OCI-LY3 (cell line): ENCODE measurements around the gene CELF2.

Experiments
- H2AFZ ChIP-seq: fragments of 200-600, 300-600 bp; shearing (Covaris generic); 2 replicates; pipeline ENCODE4 v1.6.0; 2014; ENCODE audit warnings: antibody characterized with exemption, low read depth, low read length
- H3K27ac ChIP-seq: fragments of 200-600, 300-600 bp; sonication (generic); 2 replicates; pipeline ENCODE4 v1.5.1; 2014; ENCODE audit warnings: mild to moderate bottlenecking, low read length, moderate library complexity, mixed read lengths
- H3K27me3 ChIP-seq: fragments of 200-600, 300-600 bp; sonication (generic); 2 replicates; pipeline ENCODE4 v1.6.1; 2014; ENCODE audit warnings: low read depth, low read length, mixed read lengths
- H3K36me3 ChIP-seq: fragments of 200-600, 300-600 bp; sonication (generic); replicated peaks from 2 replicates; pipeline ENCODE3; 2014; ENCODE audit warnings: low read depth, low read length, mixed read lengths
- H3K4me1 ChIP-seq: fragments of 300-600, 200-600 bp; sonication (generic); 2 replicates; pipeline ENCODE4 v1.6.1; 2014; ENCODE audit warnings: low read length, mixed read lengths
- H3K4me2 ChIP-seq: fragments of 200-600, 300-600 bp; sonication (generic); 2 replicates; pipeline ENCODE4 v1.6.1; 2014; ENCODE audit warnings: low read length, mixed read lengths
- H3K4me3 ChIP-seq: fragments of 300-600, 200-600 bp; sonication (generic); 2 replicates; pipeline ENCODE4 v1.5.1; 2014; ENCODE audit warnings: antibody characterized with exemption, mild to moderate bottlenecking, low read length, moderate library complexity
- H3K79me2 ChIP-seq: fragments of 300-600, 200-600 bp; shearing (Covaris generic); 2 replicates; pipeline ENCODE4 v1.6.1; 2014; ENCODE audit warnings: mild to moderate bottlenecking, low read length, mixed read lengths
- H3K9ac ChIP-seq: fragments of 300-600, 200-600 bp; shearing (Covaris generic); 2 replicates; pipeline ENCODE4 v1.6.0; 2014; ENCODE audit warnings: mild to moderate bottlenecking, low read length, moderate library complexity
- H3K9me3 ChIP-seq: fragments of 200-600, 300-600 bp; shearing (Covaris generic); 2 replicates; pipeline ENCODE4 v1.6.1; 2014; ENCODE audit warnings: low read length, mixed read lengths; ENCODE audit not compliant: insufficient read depth
- H4K20me1 ChIP-seq: fragments of 200-600, 300-600 bp; sonication (generic); 2 replicates; pipeline ENCODE4 v1.6.1; 2016; ENCODE audit warnings: low read length, mixed read lengths; ENCODE audit not compliant: insufficient read depth
- CTCF ChIP-seq: fragments of 200-600, 300-600 bp; sonication (generic); IDR thresholded peaks from 2 replicates; pipeline ENCODE4 v1.5.1; 2014; ENCODE audit warnings: antibody characterized with exemption, low read length, low read depth
- EZH2phosphoT487 ChIP-seq: fragments of 200-600 bp; shearing (Covaris generic); IDR thresholded peaks from 2 replicates; pipeline ENCODE4 v1.6.1; 2018; ENCODE audit warnings: antibody characterized with exemption, mixed run types, low read depth

The CELF2 gene

GRCh38 chr10:11294831-11295450, 277.3 kb downstream of the CELF2 start:
- Histone ChIP-seq H3K4me3 (no peak overlapping the region), H3K79me2 (no peaks in the 10 kb centered on the region), H2AFZ (no peak overlapping the region), H3K9ac (no peak overlapping the region), H4K20me1 (no peaks in the 10 kb centered on the region), H3K27me3 (no peaks in the 10 kb centered on the region), H3K9me3 (no peaks in the 10 kb centered on the region), H3K4me2 (no peak overlapping the region), H3K4me1 (no peaks in the 10 kb centered on the region), H3K36me3 (no peaks in the 10 kb centered on the region), H3K27ac (no peak overlapping the region)
- TF ChIP-seq CTCF, result no peak

GRCh38 chr10:11295492-11295891, 277.8 kb downstream of the CELF2 start:
- Histone ChIP-seq H3K4me3 (no peak overlapping the region), H3K27ac (no peak overlapping the region), H3K9me3 (no peaks in the 10 kb centered on the region), H3K36me3 (no peaks in the 10 kb centered on the region), H3K79me2 (no peaks in the 10 kb centered on the region), H3K4me2 (no peak overlapping the region), H3K4me1 (no peaks in the 10 kb centered on the region), H3K27me3 (no peaks in the 10 kb centered on the region), H4K20me1 (no peaks in the 10 kb centered on the region), H2AFZ (no peak overlapping the region), H3K9ac (no peak overlapping the region)
- no peak for TF ChIP-seq EZH2phosphoT487
- no peak for TF ChIP-seq CTCF

GRCh38 chr10:11297136-11297535, 279.5 kb downstream of the CELF2 start:
- Histone ChIP-seq H3K27ac (no peak overlapping the region), H3K36me3 (no peaks in the 10 kb centered on the region), H3K4me1 (no peaks in the 10 kb centered on the region), H3K4me2 (no peak overlapping the region), H3K79me2 (no peaks in the 10 kb centered on the region), H3K9ac (no peak overlapping the region), H4K20me1 (no peaks in the 10 kb centered on the region), H3K4me3 (no peak overlapping the region), H3K9me3 (no peaks in the 10 kb centered on the region), H3K27me3 (no peaks in the 10 kb centered on the region), H2AFZ (no peak overlapping the region)
- TF ChIP-seq EZH2phosphoT487, result no peak
- TF ChIP-seq CTCF, result no peak

- H3K9me3 ChIP-seq, result no peaks in the 10 kb centered on the region
- H3K36me3 ChIP-seq, result no peaks in the 10 kb centered on the region
- H3K27me3 ChIP-seq, result no peaks in the 10 kb centered on the region
- H3K4me1 ChIP-seq, result no peaks in the 10 kb centered on the region
- no peak overlapping the region for H2AFZ ChIP-seq
- no peak overlapping the region for H3K4me2 ChIP-seq
- TF ChIP-seq EZH2phosphoT487, result no peak
- no peak for TF ChIP-seq CTCF
- H3K4me3 ChIP-seq, result no peak overlapping the region
- H3K79me2 ChIP-seq, result no peaks in the 10 kb centered on the region
- no peaks in the 10 kb centered on the region for H4K20me1 ChIP-seq
- H3K27ac ChIP-seq, result no peak overlapping the region
- no peak overlapping the region for H3K9ac ChIP-seq
These were observed 280.4 kb downstream of the CELF2 start for GRCh38 chr10:11298116-11298515.
